GM23248 (cell line): ENCODE measurements around the gene MGAT4B. TPM values are rescaled to one million over a fixed set of nuclear protein-coding genes. Genes with fewer than 3 reads are reported as not detected.

ENCODE experiments used
- DNase-seq: peaks from one replicate; pipeline ENCODE4 v3.0.0-alpha.2; 2015
- H2AFZ ChIP-seq: fragments of 200-600 bp; sonication (generic); 2 replicates; pipeline ENCODE4 v1.6.1; 2016; ENCODE audit warnings: antibody characterized with exemption
- H3F3A ChIP-seq: fragments of 200-600 bp; sonication (generic); 2 replicates; pipeline ENCODE4 v1.6.1; 2016; ENCODE audit warnings: mild to moderate bottlenecking, antibody characterized with exemption, mixed run types; ENCODE audit not compliant: insufficient read depth
- H3K27ac ChIP-seq: fragments of 200-600 bp; sonication (generic); 2 replicates; pipeline ENCODE4 v1.5.1; 2016; ENCODE audit warnings: mild to moderate bottlenecking
- H3K27me3 ChIP-seq: fragments of 200-600 bp; sonication (generic); replicated peaks from 2 replicates; pipeline ENCODE4 v1.6.1; 2016; ENCODE audit warnings: mild to moderate bottlenecking; ENCODE audit not compliant: insufficient read depth
- H3K36me3 ChIP-seq: fragments of 200-600 bp; sonication (generic); 2 replicates; pipeline ENCODE4 v1.6.1; 2016; ENCODE audit warnings: low read depth, mild to moderate bottlenecking
- H3K4me1 ChIP-seq: fragments of 200-600 bp; sonication (generic); 2 replicates; pipeline ENCODE4 v1.6.1; 2016; ENCODE audit warnings: mild to moderate bottlenecking; ENCODE audit not compliant: insufficient read depth
- H3K4me2 ChIP-seq: fragments of 200-600 bp; sonication (generic); one replicate; pipeline ENCODE4 v1.6.1; 2016; ENCODE audit warnings: mild to moderate bottlenecking; ENCODE audit not compliant: unreplicated experiment
- H3K4me3 ChIP-seq: fragments of 200-600 bp; sonication (generic); 2 replicates; pipeline ENCODE4 v1.5.1; 2016; ENCODE audit warnings: mild to moderate bottlenecking
- H3K79me2 ChIP-seq: fragments of 200-600 bp; sonication (generic); 2 replicates; pipeline ENCODE4 v1.6.1; 2016; ENCODE audit warnings: mild to moderate bottlenecking; ENCODE audit not compliant: insufficient read depth
- H3K9ac ChIP-seq: fragments of 200-600 bp; sonication (generic); 2 replicates; pipeline ENCODE4 v1.6.1; 2016; ENCODE audit warnings: mild to moderate bottlenecking
- H3K9me2 ChIP-seq: fragments of 200-600 bp; sonication (generic); 2 replicates; pipeline ENCODE4 v1.6.1; 2016; ENCODE audit warnings: mixed run types, mild to moderate bottlenecking, moderate library complexity; ENCODE audit not compliant: insufficient read depth
- H3K9me3 ChIP-seq: fragments of 200-600 bp; sonication (generic); one replicate; pipeline ENCODE4 v1.6.1; 2017; ENCODE audit warnings: low read depth
- H4K20me1 ChIP-seq: fragments of 200-600 bp; sonication (generic); 2 replicates; pipeline ENCODE4 v1.6.0; 2016; ENCODE audit not compliant: insufficient read depth
- EZH2 ChIP-seq: fragments of 200-600 bp; sonication (generic); IDR thresholded peaks from 2 replicates; pipeline ENCODE4 v1.6.1; 2018; ENCODE audit warnings: antibody characterized with exemption, mild to moderate bottlenecking; ENCODE audit not compliant: insufficient read depth, poor library complexity, severe bottlenecking
- EZH2phosphoT487 ChIP-seq: fragments of 200-600 bp; sonication (generic); IDR thresholded peaks from 2 replicates; pipeline ENCODE4 v1.6.1; 2018; ENCODE audit warnings: antibody characterized with exemption, moderate library complexity, mild to moderate bottlenecking, low read depth; ENCODE audit not compliant: insufficient read depth
- WGBS, 2 experiments: methylation state at CpG; one replicate each; pipeline ENCODE4 v1.1.6; 2015 to 2017; ENCODE audit warnings: low lambda C conversion rate in 2 of 2, low coverage in 1 of 2; ENCODE audit errors: missing lambda C conversion rate in 2 of 2; 5-methylcytosine and 5-hydroxymethylcytosine counted together
- in situ Hi-C: fragments of 300-500 bp; cut with MboI; formaldehyde crosslinking; loops from 2 replicates; pipeline ENCODE4 v1.15.0; 2020
- polyA plus RNA-seq: library from polyadenylated mRNA; unstranded; fragments of >200 nt; fragmentation: Nextera tagmentation; extraction: Ambion mirVana; gene quantifications from 2 replicates; pipeline ENCODE4 v1.2.1, GENCODE V29; 2016
- total RNA-seq: library from RNA; depleted of rRNA; stranded (reverse); fragments of >200 nt; shearing (Covaris generic); gene quantifications from 2 replicates; pipeline ENCODE4 v1.2.3, GENCODE V29; 2014

MGAT4B gene
- total and polyA plus RNA-seq, 2 experiments from 2014 or later, result 28.0 to 143 TPM

GRCh38 chr5:179786861-179787260 is 19.8 kb downstream of the MGAT4B start:
- TF ChIP-seq EZH2 (no peak), EZH2phosphoT487 (no peak)
- 84 to 86% methylated on average over 12 of the region's 12 CpGs for WGBS, 2 experiments
- no peak overlapping the region for H2AFZ ChIP-seq

GRCh38 chr5:179783128-179783527 is 23.5 kb downstream of the MGAT4B start:
- TF ChIP-seq EZH2 (no peak), EZH2phosphoT487 (no peak)
- Histone ChIP-seq H3K36me3 (no peaks in the 10 kb centered on the region), H2AFZ (no peak overlapping the region), H3F3A (no peaks in the 10 kb centered on the region), H3K9ac (no peak overlapping the region), H3K9me3 (no peaks in the 10 kb centered on the region), H4K20me1 (no peaks in the 10 kb centered on the region), H3K9me2 (no peaks in the 10 kb centered on the region), H3K4me3 (no peak overlapping the region), H3K79me2 (no peaks in the 10 kb centered on the region), H3K4me1 (no peaks in the 10 kb centered on the region), H3K27ac (no peak overlapping the region), H3K27me3 (no peaks in the 10 kb centered on the region), H3K4me2 (no peak overlapping the region)
- in situ Hi-C loops, result no loop called here
- no peak for DNase-seq
- 91 to 92% methylated on average over 9 of the region's 9 CpGs for WGBS, 2 experiments

More at GRCh38 chr5:179786861-179787260, 19.8 kb downstream of the MGAT4B start:
- no peak overlapping the region for H3K9ac ChIP-seq
- no peaks in the 10 kb centered on the region for H3K27me3 ChIP-seq
- H3F3A ChIP-seq, result no peaks in the 10 kb centered on the region
- H3K9me2 ChIP-seq, result no peaks in the 10 kb centered on the region
- H4K20me1 ChIP-seq, result no peaks in the 10 kb centered on the region
- in situ Hi-C loops, result no loop called here
- no peak overlapping the region for H3K27ac ChIP-seq
- no peak overlapping the region for H3K4me3 ChIP-seq
- DNase-seq, result no peak
- H3K9me3 ChIP-seq, result no peaks in the 10 kb centered on the region
- no peak overlapping the region for H3K4me2 ChIP-seq
- no peaks in the 10 kb centered on the region for H3K36me3 ChIP-seq
- no peaks in the 10 kb centered on the region for H3K79me2 ChIP-seq
- no peaks in the 10 kb centered on the region for H3K4me1 ChIP-seq

GRCh38 chr5:179781846-179782245 is 24.8 kb downstream of the MGAT4B start:
- no peak for DNase-seq
- TF ChIP-seq EZH2, result no peak
- TF ChIP-seq EZH2phosphoT487, result no peak
- no peak overlapping the region for H3K4me2 ChIP-seq
- no peaks in the 10 kb centered on the region for H3K9me3 ChIP-seq
- in situ Hi-C loops, result no loop called here
- WGBS, 2 experiments, result 78 to 80% methylated on average over 4 of the region's 4 CpGs
- H3K9me2 ChIP-seq, result no peaks in the 10 kb centered on the region
- 0 out of 2 replicates have a peak, but pooled peaks cover 4% of the 10 kb centered on the region for H3K36me3 ChIP-seq
- H3K27me3 ChIP-seq, result no peaks in the 10 kb centered on the region
- H4K20me1 ChIP-seq, result no peaks in the 10 kb centered on the region
- no peak overlapping the region for H3K4me3 ChIP-seq
- no peak overlapping the region for H2AFZ ChIP-seq
- H3K4me1 ChIP-seq, result no peaks in the 10 kb centered on the region
- H3K9ac ChIP-seq, result no peak overlapping the region
- H3K27ac ChIP-seq, result no peak overlapping the region
- no peaks in the 10 kb centered on the region for H3F3A ChIP-seq
- no peaks in the 10 kb centered on the region for H3K79me2 ChIP-seq

- Histone ChIP-seq H3K4me3 (no peak overlapping the region), H2AFZ (no peak overlapping the region), H4K20me1 (no peaks in the 10 kb centered on the region), H3K4me2 (no peak overlapping the region), H3K27ac (no peak overlapping the region), H3K79me2 (no peaks in the 10 kb centered on the region), H3K27me3 (no peaks in the 10 kb centered on the region), H3F3A (no peaks in the 10 kb centered on the region), H3K4me1 (no peaks in the 10 kb centered on the region), H3K9me3 (no peaks in the 10 kb centered on the region), H3K9ac (no peak overlapping the region), H3K9me2 (no peaks in the 10 kb centered on the region), H3K36me3 (peaks cover 14% of the 10 kb centered on the region; the same call in 1 of the 2 replicates)
- no peak for DNase-seq
- 96% methylated on average over 7 of the region's 7 CpGs for WGBS, 2 experiments
- in situ Hi-C loops, result no loop called here
- no peak for TF ChIP-seq EZH2phosphoT487
- no peak for TF ChIP-seq EZH2
These were observed 26.3 kb downstream of the MGAT4B start for GRCh38 chr5:179780362-179780761.

- DNase-seq, result no peak
- no peak overlapping the region for H3K4me2 ChIP-seq
- H4K20me1 ChIP-seq, result no peaks in the 10 kb centered on the region
- in situ Hi-C loops, result no loop called here
- H3K27ac ChIP-seq, result no peak overlapping the region
- TF ChIP-seq EZH2, result no peak
- no peak for TF ChIP-seq EZH2phosphoT487
- H3F3A ChIP-seq, result no peaks in the 10 kb centered on the region
- no peak overlapping the region for H3K4me3 ChIP-seq
- 95 to 97% methylated on average over 4 of the region's 4 CpGs for WGBS, 2 experiments
- no peaks in the 10 kb centered on the region for H3K4me1 ChIP-seq
- H3K79me2 ChIP-seq, result no peaks in the 10 kb centered on the region
- H2AFZ ChIP-seq, result no peak overlapping the region
- H3K27me3 ChIP-seq, result no peaks in the 10 kb centered on the region
- H3K9ac ChIP-seq, result no peak overlapping the region
- no peaks in the 10 kb centered on the region for H3K9me3 ChIP-seq
- peaks cover 20% of the 10 kb centered on the region; the same call in 1 of the 2 replicates for H3K36me3 ChIP-seq
- no peaks in the 10 kb centered on the region for H3K9me2 ChIP-seq
These were observed 26.8 kb downstream of the MGAT4B start for GRCh38 chr5:179779826-179780225.
